Measurements from ENCODE around the gene EVPL. TPM values are rescaled to one million over a fixed set of nuclear protein-coding genes. Genes with fewer than 3 reads are reported as not detected.

Gene EVPL
- total RNA-seq, 2 donors from 2014 or later, result 4.9 to 13.0 TPM

DNA sequence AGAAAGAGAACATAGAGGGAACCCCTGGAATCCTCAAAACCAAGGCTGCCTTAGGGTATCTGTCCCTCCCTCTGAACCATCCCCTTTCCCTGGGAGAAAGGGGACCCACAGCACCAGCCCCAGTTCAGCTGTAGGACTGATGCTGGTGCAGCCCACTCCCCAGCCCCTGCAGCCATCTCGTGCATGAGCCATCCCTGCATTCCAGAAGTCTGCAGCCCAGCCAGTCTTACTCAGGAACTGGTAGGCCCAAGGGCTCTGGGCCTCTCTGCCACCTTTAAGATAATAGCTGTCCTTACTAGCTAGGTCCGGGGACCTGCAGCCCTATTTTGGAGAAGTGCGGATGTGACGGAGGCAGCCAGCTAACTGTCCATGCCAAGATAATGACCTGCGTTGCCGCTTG lies 6.0 kb upstream of the EVPL start:
- Histone ChIP-seq H3K4me3 (no peak overlapping the region), H3K36me3 (replicated peaks in 1 of 2; ENCODE audit: insufficient read depth in 1 of 2, low read depth in 2 of 2) (no peaks in the 10 kb centered on the region), H3K27ac (no peak overlapping the region), H3K9me3 (no peaks in the 10 kb centered on the region), H3K4me1 (peaks cover 16% of the 10 kb centered on the region), H3K27me3 (no peaks in the 10 kb centered on the region)
- intact Hi-C loops (cut with DNase I), result no loop called here
- TF ChIP-seq POLR2A (IDR thresholded peaks at IDR 0.05) (no peak), CTCF (IDR thresholded peaks at IDR 0.05) (no peak)
- WGBS, 2 donors, result 98 to 99% methylated on average over 6 of the region's 6 CpGs
- ATAC-seq (no peak), DNase-seq (no peak)

GRCh38 chr17:76032780-76033108 lies 5.6 kb upstream of the EVPL start:
- no peaks in the 10 kb centered on the region for H3K27me3 ChIP-seq
- DNase-seq, result peak in 2 of 4 donors; percentile 35 to 42
- WGBS, 2 donors, result 18 to 43% methylated on average over 4 to 5 of the region's 5 CpGs
- peak overlapping the region in 2 of 4 donors; percentile 13 to 34 for H3K27ac ChIP-seq
- ATAC-seq, result peak; percentile 57
- intact Hi-C loops (cut with DNase I), result no loop called here
- no peaks in the 10 kb centered on the region for H3K36me3 ChIP-seq (replicated peaks in 1 of 2; ENCODE audit: insufficient read depth in 1 of 2, low read depth in 2 of 2)
- H3K4me1 ChIP-seq, result peaks cover 16% of the 10 kb centered on the region
- TF ChIP-seq POLR2A (IDR thresholded peaks at IDR 0.05) (no peak), CTCF (IDR thresholded peaks at IDR 0.05) (peak in 1 of 7 experiments; percentile 11)
- H3K4me3 ChIP-seq, result no peak overlapping the region
- H3K9me3 ChIP-seq, result no peaks in the 10 kb centered on the region

GRCh38 chr17:76032073-76032779 lies 5.1 kb upstream of the EVPL start:
- no peaks in the 10 kb centered on the region for H3K27me3 ChIP-seq
- H3K9me3 ChIP-seq, result no peaks in the 10 kb centered on the region
- no peak overlapping the region for H3K4me3 ChIP-seq
- peak; percentile 38 to 62 (median 54) for DNase-seq
- intact Hi-C loops (cut with DNase I), result no loop called here
- peaks cover 21% of the 10 kb centered on the region for H3K4me1 ChIP-seq
- TF ChIP-seq POLR2A (IDR thresholded peaks at IDR 0.05), result no peak
- TF ChIP-seq CTCF (IDR thresholded peaks at IDR 0.05), result peak in 5 of 7 experiments; percentile 18 to 47 (median 39)
- H3K36me3 ChIP-seq (replicated peaks in 1 of 2; ENCODE audit: insufficient read depth in 1 of 2, low read depth in 2 of 2), result no peaks in the 10 kb centered on the region
- WGBS, 2 donors, result 46 to 52% methylated on average over 19 to 20 of the region's 20 CpGs
- H3K27ac ChIP-seq, result peak overlapping the region in 2 of 4 donors; percentile 13 to 34
- peak; percentile 51 for ATAC-seq

DNA sequence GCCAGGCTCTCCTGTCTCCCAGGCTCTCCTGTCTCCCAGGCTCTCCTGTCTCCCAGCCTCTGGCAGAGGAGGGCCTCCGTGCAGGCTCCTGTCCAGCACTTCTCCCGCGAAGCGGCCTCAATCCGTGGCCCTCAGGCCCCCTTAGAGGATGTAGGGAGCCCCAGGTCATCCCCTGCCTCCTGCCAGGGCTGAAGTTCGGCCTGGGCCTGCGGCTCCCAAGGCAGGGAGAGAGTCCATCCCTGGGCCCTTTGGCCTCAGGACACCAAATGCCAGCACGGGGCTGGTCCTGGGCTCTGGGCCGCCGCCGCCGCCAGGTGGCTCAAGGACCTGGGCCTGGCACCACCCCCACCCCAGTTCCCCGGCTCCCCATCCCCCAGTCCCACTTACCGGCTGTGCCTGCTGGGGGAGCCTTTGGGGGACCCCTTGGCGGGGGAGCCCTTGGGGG lies 370 bp downstream of the EVPL start:
- 22 to 38% methylated on average over 5 to 14 of the region's 15 CpGs for WGBS, 2 donors
- peak overlapping the region in 3 of 4 donors; percentile 46 to 74 (median 64) for H3K27ac ChIP-seq
- intact Hi-C loops (cut with DNase I), result no loop called here
- DNase-seq, result peak in 2 of 4 donors; percentile 9 to 30
- ATAC-seq, result peak; percentile 72
- no peaks in the 10 kb centered on the region for H3K9me3 ChIP-seq
- no peaks in the 10 kb centered on the region for H3K36me3 ChIP-seq (replicated peaks in 1 of 2; ENCODE audit: insufficient read depth in 1 of 2, low read depth in 2 of 2)
- TF ChIP-seq CTCF (IDR thresholded peaks at IDR 0.05) (peak in 4 of 7 experiments; percentile 18 to 27 (median 22)), POLR2A (IDR thresholded peaks at IDR 0.05) (no peak)
- no peaks in the 10 kb centered on the region for H3K27me3 ChIP-seq
- no peak overlapping the region for H3K4me3 ChIP-seq
- H3K4me1 ChIP-seq, result peaks cover 11% of the 10 kb centered on the region

DNA sequence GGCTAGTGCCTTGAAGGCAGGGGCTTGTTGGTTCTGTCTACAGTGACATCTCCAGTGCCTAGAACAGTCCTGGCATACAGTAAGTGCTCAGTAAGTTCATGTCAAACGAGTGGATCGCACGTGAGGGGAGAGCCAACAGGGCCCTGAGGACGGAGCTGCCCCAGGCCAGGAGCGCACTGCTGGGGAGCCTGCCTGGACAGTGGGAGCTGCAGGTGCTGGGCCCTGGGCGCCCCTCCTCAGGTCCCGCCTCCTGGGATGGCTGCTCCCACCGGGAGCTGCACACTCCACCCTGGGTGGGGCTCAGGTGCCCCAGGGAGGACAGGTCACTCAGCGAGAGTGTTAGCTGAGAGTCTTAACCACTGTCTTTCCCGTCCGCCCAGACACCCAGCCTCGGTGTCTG lies 1.8 kb downstream of the EVPL start:
- no peaks in the 10 kb centered on the region for H3K36me3 ChIP-seq (replicated peaks in 1 of 2; ENCODE audit: insufficient read depth in 1 of 2, low read depth in 2 of 2)
- no peak for DNase-seq
- peaks cover 11% of the 10 kb centered on the region for H3K4me1 ChIP-seq
- TF ChIP-seq CTCF (IDR thresholded peaks at IDR 0.05) (no peak), POLR2A (IDR thresholded peaks at IDR 0.05) (no peak)
- H3K9me3 ChIP-seq, result no peaks in the 10 kb centered on the region
- intact Hi-C loops (cut with DNase I), result no loop called here
- ATAC-seq, result no peak
- 86 to 87% methylated on average over 9 to 11 of the region's 12 CpGs for WGBS, 2 donors
- no peak overlapping the region for H3K27ac ChIP-seq
- no peak overlapping the region for H3K4me3 ChIP-seq
- no peaks in the 10 kb centered on the region for H3K27me3 ChIP-seq
